Measurements from ENCODE around the gene STX2. TPM values are rescaled to one million over a fixed set of nuclear protein-coding genes. Genes with fewer than 3 reads are reported as not detected.

Gene STX2
- total RNA-seq, 1 donor from 2014 or later: 16.5 TPM

GRCh38 chr12:130815028-130815741 lies 23.9 kb downstream of the STX2 start:
- no peak for TF ChIP-seq CTCF (IDR thresholded peaks at IDR 0.05)
- no peak for TF ChIP-seq POLR2AphosphoS5 (IDR thresholded peaks at IDR 0.05; ENCODE audit: insufficient read depth in 1 of 2, low read depth in 1 of 2)
- TF ChIP-seq POLR2A (IDR thresholded peaks at IDR 0.05): no peak
- intact Hi-C loops (cut with DNase I): no loop called here
- Histone ChIP-seq H3K4me3 (no peak overlapping the region), H3K9me3 (no peaks in the 10 kb centered on the region), H3K27ac (no peak overlapping the region), H3K4me1 (no peaks in the 10 kb centered on the region), H3K27me3 (no peaks in the 10 kb centered on the region), H3K36me3 (peaks cover 0 to 7% of the 10 kb centered on the region in 2 donors)
- no peak for DNase-seq (ENCODE audit: extremely low spot score in 2 of 2)

- no peaks in the 10 kb centered on the region for H3K4me1 ChIP-seq
- TF ChIP-seq CTCF (IDR thresholded peaks at IDR 0.05): no peak
- no peak for DNase-seq (ENCODE audit: extremely low spot score in 2 of 2)
- H3K36me3 ChIP-seq: peaks cover 0 to 7% of the 10 kb centered on the region in 2 donors
- no peaks in the 10 kb centered on the region for H3K9me3 ChIP-seq
- intact Hi-C loops (cut with DNase I): no loop called here
- H3K4me3 ChIP-seq: no peak overlapping the region
- H3K27me3 ChIP-seq: no peaks in the 10 kb centered on the region
- no peak overlapping the region for H3K27ac ChIP-seq
These were observed 25.1 kb downstream of the STX2 start for GRCh38 chr12:130813949-130814348.

GRCh38 chr12:130813436-130813835 lies 25.6 kb downstream of the STX2 start:
- Histone ChIP-seq H3K9me3 (no peaks in the 10 kb centered on the region), H3K36me3 (peaks cover 0 to 7% of the 10 kb centered on the region in 2 donors), H3K27ac (no peak overlapping the region), H3K4me1 (no peaks in the 10 kb centered on the region), H3K4me3 (no peak overlapping the region), H3K27me3 (no peaks in the 10 kb centered on the region)
- intact Hi-C loops (cut with DNase I): no loop called here
- DNase-seq (ENCODE audit: extremely low spot score in 2 of 2): no peak
- no peak for TF ChIP-seq POLR2A (IDR thresholded peaks at IDR 0.05)
- no peak for TF ChIP-seq POLR2AphosphoS5 (IDR thresholded peaks at IDR 0.05; ENCODE audit: insufficient read depth in 1 of 2, low read depth in 1 of 2)
- no peak for TF ChIP-seq CTCF (IDR thresholded peaks at IDR 0.05)

- peaks cover 0 to 19% of the 10 kb centered on the region in 2 donors for H3K36me3 ChIP-seq
These were observed 29.3 kb downstream of the STX2 start for GRCh38 chr12:130809791-130810190.

More at GRCh38 chr12:130809791-130810190, 29.3 kb downstream of the STX2 start:
- no peaks in the 10 kb centered on the region for H3K4me1 ChIP-seq
- intact Hi-C loops (cut with DNase I): no loop called here
- DNase-seq (ENCODE audit: extremely low spot score in 2 of 2): no peak
- H3K27ac ChIP-seq: no peak overlapping the region
- H3K4me3 ChIP-seq: no peak overlapping the region
- TF ChIP-seq POLR2A (IDR thresholded peaks at IDR 0.05) (no peak), POLR2AphosphoS5 (IDR thresholded peaks at IDR 0.05; ENCODE audit: insufficient read depth in 1 of 2, low read depth in 1 of 2) (no peak), CTCF (IDR thresholded peaks at IDR 0.05) (no peak)
- no peaks in the 10 kb centered on the region for H3K27me3 ChIP-seq
- no peaks in the 10 kb centered on the region for H3K9me3 ChIP-seq
